GM18520 (cell line): ENCODE results near the gene ZNF362.

Experiments
- ATAC-seq: cut with Tn5 transposase; IDR thresholded peaks from one replicate; pipeline ENCODE4 v1.9.1; 2021; ENCODE audit not compliant: unreplicated experiment

The ZNF362 gene

GRCh38 chr1:33342041-33342723 is 85.9 kb downstream of the ZNF362 start:
- ATAC-seq: no peak

GRCh38 chr1:33343539-33343938 is 87.2 kb downstream of the ZNF362 start:
- ATAC-seq: no peak

GRCh38 chr1:33344896-33345560 is 88.7 kb downstream of the ZNF362 start:
- ATAC-seq: no peak

DNA sequence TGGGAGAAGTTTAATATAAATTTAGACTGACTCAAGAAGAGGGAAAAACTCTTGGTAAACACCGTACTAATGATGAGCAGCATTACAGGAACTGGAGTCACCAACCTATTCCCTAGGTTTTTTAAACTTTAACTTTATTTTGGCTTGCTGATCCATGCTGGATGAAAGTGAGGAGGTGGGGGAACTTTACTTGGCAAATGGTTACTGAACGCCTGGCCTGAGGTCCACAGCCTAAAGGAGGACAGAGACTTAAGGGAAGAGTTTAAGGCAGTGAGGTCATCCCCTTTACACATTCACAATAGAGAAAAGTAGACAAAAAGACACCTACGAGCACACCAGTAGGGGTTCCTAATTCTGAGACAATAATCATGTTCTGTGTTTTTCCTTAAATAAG is 90.2 kb downstream of the ZNF362 start:
- ATAC-seq: no peak

DNA sequence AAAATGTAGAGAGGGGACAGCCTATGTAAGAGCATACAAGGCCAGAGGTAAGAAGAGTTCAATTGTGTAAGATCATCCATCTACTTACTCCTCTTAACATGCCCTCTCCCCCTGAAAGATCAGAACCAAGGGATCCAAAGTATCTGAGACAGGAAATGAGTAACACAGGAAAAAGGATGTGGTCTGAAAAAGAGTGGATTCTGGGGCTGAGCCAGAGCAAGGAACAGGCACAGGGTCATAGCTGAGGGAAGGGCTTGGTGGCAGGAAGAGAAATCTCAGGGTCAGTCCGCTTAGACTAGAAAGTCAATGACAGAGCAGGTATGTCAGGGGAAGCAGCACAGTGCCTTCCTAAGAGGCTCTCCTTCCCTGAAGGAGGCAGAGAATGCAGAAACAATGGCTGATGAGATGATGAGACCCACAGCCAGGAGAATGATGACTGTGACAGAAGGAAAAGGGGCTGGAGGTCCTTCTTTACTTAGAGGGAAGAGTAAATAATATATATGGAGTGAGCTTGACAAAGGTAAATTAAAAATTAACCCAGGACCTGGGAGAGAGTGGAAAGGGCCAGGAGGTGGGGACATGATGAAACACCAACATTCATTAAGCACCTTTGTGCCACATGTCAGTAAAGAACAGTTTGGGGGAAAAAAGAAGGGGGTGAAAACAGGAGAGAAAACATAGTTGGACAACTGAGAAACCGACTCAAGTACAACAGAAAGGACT is 90.8 kb downstream of the ZNF362 start:
- ATAC-seq: no peak

DNA sequence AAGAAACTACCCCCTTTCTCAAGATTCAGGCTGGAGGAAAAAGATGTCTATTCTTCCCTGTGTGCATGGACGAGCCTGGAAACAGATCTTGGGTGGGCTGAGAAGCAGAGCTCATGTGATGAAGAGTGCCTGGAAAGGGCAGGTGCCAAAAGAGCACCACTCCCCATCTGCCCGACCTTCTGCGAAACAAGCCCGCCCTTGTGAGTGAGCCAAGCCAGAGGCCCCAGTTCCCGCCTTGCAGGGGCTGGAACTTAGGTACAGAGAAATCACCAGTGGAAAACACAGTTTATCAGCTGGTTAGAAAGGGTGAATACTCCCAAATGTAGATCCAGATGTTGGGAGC is 91.3 kb downstream of the ZNF362 start:
- no peak for ATAC-seq

- ATAC-seq: no peak
Observed at GRCh38 chr1:33348194-33348593, 91.9 kb downstream of the ZNF362 start.

- ATAC-seq: no peak
Observed at GRCh38 chr1:33348676-33349080, 92.4 kb downstream of the ZNF362 start.

GRCh38 chr1:33349081-33349759 is 92.9 kb downstream of the ZNF362 start:
- no peak for ATAC-seq

GRCh38 chr1:33349778-33350610 is 93.7 kb downstream of the ZNF362 start:
- peak; percentile 57 for ATAC-seq
